Activated CD4-positive, CD25-positive, alpha-beta regulatory T cell treated with anti-CD3 and anti-CD28 coated beads, Interleukin-2, amount 50 U/mL, for 16 hours (primary cell): ENCODE results near the gene BEST3.
"Not testable (repeated sequence)": the region's sequence is repeated elsewhere in the genome, so short reads cannot be mapped to it uniquely, and the experiment has no call there.

ENCODE experiments used
- DNase-seq: peaks from one replicate; pipeline ENCODE4 v3.0.0-alpha.2; 2020; ENCODE audit warnings: low read depth, low spot score

Gene BEST3

DNA sequence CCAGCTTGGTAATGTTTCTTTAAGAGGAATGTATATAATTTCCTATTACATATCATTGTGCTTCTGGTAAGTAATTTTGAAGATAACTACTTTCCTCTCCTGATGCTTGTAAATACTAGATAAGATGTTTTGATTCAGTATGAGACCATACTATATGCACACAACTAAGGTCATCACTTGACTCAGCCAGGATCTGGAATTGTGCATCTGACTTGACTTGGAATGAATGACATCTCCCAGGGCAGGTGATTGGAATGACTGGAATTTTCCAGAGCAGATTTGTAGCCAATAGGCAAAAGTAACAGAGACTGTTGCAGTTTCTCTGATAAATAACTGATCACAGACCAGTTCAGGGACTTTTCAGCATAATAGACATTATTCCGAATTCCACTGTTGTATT, 11.1 kb downstream of the BEST3 start:
- no peak for DNase-seq

DNA sequence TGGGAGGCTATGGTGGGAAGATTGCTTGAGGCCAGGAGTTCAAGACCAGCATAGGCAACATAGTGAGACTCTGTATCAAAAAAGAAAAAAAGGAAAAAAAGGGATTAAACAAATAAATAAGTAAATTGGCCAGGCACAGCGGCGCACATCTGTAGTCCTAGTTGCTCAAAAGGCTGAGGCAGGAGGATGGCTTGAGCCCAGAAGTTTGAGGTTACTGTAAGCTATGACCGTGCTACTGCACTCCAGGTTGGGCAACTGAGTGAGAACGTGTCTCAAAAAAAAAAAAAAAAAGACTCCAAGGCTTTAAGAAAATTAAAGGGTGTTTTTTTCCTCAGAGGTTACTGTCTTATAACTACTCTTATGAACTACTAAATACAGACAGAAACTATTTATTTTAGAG, 11.7 kb downstream of the BEST3 start:
- DNase-seq: no peak

DNA sequence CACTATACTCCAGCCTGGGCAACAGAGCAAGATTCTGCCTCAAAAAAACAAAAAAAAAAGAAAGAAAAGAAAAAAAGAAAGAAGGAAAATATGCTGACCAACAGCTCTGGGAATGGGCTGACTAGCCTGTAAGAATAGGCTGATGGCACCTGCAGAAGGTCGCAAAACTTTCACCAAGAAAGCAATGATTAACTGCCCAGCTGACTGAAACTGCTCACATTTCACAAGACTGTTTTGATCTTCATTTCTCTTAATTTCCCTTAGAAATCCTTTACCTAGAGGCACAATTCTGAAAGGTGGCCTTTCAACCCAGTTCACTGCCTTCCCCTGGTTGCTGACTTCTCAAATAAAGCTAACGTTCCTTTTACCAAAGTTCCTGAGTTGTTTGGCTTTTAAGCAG, 12.4 kb downstream of the BEST3 start:
- DNase-seq: no peak

DNA sequence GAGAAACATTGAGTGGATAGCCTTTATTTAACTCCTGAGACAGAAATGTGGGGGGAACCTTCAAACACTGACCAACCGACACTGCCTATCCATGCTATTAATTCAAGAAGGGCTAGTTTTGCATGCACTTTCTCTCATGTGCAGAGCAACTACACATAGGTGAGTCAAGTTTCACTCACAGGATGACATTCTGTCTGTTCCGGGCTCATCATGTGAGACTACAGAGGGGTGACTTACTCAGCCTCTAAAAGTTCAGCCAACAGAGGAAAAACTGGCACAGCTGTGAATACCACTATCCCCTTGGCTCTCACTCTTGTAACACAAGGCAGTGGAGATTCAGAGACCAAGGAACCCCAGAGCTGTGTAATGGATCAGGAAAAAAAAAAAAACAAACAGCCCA, 13.3 kb downstream of the BEST3 start:
- DNase-seq: no peak

DNA sequence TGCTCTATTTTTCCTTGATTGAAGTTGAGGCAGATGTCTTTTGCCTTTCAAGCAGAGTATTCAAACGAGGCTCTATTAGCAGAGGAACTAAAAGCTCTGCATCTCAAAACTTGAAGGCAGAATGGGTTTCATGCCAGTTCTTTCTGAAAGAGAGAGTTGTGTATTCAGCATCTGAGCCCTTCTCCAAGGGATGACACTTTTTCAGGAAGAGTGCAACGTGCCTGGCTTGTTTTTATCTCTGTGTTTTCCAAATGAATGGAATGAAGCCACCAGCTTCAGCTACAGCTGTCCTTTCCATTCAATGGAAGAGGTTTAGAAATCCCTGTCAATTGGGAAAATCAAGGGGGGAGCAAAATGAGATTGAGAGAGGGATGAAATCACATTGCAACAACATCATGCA, 14.6 kb downstream of the BEST3 start:
- no peak for DNase-seq

DNA sequence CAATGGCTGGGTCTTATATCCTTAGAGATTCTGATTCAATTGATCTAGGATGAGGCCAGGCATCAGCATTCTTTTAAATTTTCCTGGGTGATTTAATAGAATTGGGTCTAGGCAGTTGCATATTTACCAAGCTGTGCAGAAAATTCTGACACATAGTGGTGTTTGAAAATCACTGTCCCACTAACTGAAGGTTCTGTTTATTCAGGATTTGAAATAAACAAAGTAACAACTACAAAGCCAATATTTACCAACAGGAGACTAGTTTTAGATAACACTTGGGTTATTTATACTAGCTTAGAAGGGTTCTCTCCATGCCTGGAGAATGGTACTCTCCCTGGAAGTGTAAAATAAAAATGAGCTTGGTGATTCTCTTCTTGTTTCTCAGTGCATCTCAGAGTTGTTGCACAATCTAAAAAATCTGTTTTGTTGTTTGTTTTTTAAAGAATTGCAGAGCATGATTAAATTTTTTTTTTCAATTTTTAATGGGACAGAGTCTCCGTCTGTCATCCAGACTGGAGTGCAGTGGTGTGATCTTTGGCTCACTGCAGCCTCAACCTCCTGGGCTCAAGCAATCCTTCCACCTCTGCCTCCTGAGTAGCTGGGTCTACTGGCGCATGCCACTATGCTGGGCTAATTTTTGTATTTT, 16.9 kb downstream of the BEST3 start:
- no peak for DNase-seq

DNA sequence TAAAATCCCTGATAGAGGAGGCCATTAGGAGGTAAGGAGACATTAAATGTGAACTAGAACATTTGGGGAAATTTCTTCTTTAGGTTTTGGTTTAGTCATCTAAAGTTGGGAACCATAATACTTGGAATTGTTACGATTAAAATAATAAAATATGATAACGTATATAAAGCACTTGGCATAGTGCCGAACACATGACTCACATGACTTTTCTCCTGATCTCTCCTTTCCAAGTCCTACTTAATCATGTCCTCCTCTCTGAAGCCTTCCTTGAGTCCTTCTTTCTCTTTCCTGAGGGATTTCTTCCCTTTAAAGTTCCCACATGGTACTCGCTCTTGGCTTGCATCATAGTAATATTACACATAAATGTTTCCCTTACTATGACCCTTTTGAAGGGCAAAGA, 20.0 kb downstream of the BEST3 start:
- no peak for DNase-seq

DNA sequence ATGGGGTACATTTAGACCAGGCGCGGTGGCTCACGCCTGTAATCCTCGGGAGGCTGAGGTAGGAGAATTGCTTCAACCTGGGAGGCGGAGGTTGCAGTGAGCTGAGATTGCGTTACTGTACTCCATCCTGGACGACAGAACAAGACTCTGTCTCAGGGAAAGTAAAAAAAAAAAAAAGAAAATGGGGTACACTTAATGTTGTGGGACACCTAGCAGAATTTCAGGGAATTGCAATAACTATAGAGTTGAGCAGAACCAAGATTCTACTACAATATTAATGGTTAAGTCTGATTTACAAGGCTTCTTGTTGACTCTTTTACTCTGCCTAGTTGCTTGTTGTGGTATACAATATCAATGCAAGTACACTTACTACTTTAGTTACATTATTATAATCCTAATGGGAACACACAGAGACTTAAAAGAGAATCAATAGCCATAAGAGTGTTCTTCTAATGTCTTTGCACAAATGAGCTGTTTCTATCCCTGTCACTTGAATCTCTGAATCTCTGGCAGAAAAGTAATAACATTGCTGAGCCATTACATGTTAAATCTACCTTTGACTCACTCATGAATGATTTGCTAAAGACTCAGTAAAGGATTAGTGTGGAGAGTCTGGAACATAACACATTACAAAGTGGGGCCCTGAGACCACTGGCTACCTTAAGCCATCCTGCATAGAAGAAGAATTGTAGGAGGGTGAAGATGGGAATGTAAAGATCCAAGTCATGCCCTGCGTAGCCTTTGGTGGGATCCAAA, 22.7 kb downstream of the BEST3 start:
- no peak for DNase-seq

DNA sequence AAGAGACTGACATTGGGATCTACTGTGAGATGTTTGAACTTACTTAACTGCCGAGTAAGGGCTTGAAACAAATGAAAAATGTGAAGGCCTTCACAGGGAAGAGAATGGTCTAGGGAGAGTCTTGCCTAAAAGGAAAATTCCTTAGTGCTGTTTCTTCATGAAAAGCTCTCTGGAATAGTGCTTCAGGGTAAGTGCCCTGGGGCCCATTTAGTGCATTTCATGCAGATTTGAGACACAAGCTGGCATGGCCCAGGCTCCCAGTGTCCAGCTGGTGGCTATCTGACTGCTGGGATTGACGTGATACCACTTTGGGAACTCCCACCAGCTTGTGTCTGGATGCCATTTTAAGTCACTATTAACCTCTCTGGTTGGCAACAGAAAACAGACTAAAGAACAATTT, 26.9 kb downstream of the BEST3 start:
- DNase-seq: no peak

DNA sequence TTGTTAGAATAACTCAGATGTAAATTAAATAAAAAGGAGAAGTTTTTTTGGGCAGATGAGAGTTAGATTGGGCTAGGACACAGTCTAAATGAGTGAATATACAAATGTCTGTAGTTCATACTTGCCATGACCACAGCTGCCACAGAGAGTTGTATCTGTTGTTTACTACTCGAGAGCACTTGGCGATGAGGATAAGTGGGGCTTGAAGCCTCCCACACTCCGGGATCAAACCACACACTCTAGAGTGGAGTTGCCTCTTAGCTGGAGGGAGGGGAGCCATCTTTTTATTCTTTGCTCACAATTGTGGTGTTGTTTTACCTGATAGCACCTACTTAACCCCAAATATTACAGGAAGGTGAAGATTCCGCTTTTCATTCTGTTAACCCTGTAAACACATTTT, 27.5 kb downstream of the BEST3 start:
- no peak for DNase-seq

DNA sequence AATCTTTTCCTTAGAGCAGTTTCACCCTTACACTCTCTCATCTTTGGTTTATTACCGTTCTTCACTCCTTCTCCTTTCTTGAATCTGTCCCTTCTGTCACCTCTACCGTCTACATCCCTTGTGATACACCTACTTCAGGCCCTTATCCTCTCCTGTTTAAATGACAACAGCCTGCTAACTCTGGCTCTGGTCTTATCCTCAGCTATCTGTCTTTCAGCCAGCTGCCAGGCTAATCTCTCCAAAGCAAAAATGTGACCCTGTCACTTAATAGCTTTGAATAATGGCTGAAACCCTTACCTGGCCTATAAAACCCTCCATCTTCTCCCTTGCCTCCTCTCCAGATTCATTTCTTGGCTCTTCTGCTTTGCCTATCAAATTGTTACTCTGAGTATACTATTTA, 32.3 kb downstream of the BEST3 start:
- DNase-seq: no peak

DNA sequence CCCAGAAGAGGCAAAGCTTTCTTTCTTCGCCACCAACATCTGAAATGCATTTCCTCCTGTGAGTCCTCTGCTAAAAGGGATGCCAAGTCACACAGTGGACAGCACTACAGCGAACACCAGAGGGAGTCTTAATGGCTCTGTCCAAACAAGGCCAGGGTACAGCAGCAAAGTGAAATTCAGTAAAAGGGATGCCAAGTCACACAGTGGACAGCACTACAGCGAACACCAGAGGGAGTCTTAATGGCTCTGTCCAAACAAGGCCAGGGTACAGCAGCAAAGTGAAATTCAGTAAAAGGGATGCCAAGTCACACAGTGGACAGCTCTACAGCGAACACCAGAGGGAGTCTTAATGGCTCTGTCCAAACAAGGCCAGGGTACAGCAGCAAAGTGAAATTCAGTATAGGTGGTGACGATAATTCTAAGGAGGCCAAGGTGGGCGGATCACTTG, 34.1 kb downstream of the BEST3 start:
- not testable (repeated sequence) for DNase-seq

DNA sequence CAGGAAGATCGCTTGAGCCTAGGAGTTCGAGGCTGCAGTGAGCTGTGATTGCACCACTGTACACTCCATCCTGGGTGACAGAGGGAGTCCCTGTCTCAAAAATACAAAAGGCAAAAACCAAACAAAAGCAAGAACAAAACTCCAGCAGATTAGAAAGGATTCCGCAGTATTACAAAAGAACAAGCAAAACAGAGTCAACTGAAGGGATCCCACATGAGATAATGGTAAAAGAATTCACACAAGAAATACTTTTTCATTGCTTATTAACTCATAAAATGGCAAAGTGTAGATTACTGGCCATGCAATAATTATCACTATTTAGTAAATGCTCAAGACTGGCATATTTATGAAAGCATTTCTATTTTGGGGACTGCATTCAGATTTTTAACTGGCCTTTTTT, 35.4 kb downstream of the BEST3 start:
- no peak for DNase-seq

DNA sequence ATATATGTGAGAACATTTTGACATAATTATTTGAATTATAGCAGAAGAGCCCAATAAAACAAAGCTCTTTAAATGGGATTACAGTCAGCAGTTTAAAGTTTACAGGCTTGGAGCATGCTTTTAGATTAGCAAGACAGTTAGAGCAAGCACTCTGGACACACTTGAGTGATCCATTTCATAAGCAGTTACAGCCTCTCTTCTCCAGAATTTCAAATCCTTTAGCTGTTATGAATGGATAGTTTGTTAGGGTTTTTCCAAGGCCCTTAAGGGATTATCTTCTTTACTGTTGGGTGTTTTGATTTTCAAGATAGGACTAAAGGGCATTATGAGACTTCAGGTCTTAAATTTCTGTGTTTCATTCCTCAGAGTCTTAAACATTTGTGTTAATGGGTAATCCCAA, 36.3 kb downstream of the BEST3 start:
- DNase-seq: no peak

DNA sequence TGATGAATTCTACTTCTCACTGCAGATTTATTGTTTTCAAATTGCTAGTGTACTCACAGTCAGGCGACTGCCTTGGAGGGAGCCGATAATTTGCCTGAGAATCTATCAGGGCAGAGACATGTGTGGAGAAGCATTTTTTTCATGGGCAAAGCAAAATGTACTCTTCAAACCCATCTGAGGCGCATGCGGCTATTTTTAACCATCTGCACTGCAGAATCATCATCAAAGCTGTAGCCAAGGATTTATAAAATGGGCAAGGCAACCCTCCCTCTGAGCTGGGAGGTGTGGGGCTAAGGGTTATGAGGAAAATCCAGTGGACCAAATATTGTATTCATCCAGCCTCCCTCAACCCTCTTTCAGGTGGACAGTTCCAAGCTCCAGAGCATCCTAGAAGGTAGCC, 37.7 kb downstream of the BEST3 start:
- DNase-seq: no peak

DNA sequence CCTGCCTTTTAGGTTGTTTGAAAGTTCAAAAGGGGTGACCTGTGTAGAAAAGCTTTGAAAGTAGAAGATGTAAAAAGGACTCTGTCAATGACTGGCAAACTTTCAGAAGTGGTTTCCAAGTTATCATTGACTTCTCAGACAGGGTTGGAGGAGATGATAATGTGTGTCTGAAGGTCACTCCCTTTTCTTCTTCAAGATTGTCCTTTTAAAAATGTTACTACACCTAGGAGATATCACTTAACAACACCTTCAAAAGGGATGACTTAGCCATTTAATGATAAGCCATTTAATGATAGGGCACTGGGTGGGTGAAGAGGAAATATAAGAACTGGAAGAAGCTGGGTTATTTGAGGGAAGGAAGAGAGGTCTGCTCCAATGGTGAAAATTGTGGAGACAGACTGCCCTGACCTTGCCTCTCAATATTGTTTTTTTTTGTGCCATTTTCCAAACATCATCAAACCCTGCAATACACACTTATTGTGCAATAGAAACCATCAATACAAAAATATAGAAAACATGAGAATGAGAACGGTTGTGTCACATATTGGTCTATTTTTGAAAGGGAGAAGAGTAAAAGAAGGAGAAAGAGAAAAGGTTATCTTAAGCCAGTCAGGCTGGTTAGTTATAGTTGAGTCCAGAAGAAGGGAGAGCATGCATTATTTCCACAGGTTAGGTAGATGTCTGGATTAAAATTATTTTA, 38.8 kb downstream of the BEST3 start:
- DNase-seq: no peak

DNA sequence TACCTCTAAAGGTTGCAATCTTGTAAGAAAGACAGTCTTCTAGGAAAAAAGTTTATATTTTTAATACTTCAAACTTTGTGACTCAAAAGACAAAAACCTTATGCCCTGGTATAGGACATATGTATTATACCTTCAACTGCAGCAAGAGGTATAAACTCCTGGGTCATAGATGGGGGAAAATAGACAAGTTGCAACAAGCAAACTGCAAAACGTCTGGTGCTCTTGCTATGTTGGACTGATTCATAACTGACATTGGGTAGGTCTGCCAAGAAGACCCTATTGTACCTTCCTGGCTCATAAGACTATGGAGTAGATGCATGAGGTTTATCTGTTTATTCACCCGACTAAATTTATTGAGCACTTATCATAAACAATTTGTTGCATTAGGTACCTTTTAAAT, 40.9 kb downstream of the BEST3 start:
- no peak for DNase-seq

DNA sequence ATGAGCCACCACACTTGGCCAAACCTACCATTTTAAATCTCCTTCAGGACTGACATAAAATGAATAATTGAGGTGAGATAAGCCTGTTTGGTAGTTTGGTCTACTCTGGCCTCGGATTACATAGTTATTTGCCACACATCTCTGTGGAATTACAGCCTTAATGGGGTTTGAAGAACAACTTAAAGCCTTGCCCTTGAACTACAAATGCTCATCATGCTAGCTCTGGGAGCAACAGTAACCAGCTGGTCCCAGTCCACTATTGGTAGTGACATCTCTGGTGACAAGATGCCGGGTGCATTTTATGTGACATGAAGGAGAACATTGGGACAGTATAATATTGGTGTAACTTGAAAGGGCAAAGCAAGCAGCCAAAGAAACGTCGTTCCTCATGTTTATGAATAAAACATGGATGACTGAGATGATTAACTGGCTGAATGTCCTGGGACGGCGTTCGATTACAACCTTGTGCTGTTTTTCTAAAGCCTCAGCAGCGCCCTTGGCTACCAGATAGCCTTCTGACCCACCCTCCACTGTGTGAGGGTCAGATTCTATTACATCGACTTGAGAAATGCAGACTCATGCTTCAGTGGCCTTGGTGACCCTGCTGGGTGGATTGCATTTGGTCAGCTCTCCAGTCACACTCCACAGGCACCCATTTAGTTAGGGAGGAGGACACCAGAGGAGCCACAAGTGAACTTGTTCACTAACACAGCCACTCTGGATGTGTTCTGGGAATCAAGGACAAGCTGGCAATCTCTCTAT, 41.5 kb downstream of the BEST3 start:
- DNase-seq: no peak

DNA sequence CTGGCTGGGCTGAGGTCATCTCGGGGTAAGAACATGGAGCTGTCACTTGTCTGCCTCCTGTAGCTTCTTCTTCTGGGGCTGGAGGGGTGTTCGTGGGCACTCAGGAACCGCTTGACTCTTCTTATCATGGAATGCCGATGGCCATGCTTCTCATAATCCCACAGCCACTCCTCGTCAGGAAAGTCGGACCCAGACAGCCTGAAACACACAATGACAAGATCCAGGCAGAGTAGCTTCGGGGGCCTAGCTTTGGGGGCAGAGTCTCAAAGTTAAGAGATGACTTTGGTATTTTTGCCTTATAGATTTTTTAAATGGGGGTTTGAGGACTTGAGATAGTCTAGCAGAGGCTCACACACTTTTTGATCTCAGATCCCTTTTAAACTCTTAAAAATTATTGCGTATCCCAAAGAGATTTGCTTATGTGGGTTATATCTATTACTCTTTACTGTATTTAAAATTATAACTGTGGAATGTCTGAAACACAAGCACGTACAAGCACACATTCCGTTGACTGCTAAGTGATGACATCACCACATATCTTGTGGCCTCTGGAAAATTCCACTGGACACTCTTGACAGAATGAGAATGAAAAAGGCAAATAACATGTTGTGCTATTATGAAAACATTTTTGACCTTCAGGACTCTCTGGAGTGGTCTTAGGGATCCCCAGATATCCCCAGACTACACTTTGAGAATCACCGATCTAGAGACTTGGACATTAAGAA, 43.3 kb downstream of the BEST3 start:
- DNase-seq: no peak

DNA sequence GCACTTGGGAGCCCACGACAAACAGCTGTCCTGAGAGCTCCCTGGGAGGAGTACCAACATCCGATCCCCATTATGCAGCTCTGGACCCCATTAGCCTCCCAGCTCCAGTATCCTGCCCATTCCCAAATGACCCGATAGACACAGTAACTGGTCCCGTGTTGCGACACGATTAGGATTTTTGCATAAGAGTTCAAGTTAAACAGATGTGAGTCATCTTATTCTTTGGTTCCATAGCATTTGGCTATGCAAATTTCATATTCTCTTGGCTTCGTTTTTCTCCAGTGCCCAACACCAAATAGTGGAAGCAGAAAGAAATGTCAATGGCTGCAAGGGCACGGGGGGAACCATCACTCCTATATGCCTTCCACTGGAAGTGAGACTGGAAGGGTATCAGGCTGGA, 45.4 kb downstream of the BEST3 start:
- no peak for DNase-seq

DNA sequence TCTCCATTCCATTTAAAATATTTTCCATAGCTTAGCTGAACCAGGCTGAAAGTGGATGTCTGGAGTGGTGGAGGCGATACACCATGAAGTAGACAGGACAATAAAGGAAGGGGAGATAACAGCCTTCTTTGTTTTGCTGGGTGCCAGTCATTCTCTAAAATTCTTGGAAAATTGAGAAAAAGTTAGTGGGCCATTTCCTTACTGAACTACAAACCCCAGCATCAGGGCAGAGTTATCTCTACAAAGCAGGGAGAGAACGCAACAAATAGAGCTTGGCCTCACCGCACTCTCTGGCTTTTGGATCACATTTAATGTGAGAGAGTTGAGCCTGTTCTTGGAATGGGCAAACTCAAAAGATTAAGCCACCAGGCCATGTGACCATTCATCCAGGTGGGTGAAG, 47.2 kb downstream of the BEST3 start:
- no peak for DNase-seq

DNA sequence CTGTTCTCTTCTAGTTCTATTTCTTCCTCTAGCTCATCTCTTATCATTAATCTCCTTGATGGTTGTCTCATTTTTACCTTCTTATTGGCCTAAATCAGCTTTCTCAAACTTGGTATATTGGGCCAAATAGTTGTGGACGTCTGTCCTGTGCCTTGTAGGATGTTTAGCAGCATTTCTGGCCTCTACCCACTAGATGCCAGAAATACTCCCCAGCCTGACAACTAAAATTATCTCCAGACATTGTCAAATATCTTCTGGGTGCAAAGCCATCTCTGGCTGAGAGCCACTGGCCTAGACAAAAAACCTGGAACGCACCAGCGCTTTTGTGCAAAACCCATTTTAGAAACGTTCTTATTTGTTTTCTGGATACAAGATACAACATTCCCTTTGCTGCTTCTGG, 49.6 kb downstream of the BEST3 start:
- no peak for DNase-seq
